H9 (cell line): ENCODE results near the gene STARD10. TPM values are rescaled to one million over a fixed set of nuclear protein-coding genes. Genes with fewer than 3 reads are reported as not detected.

Experiments
- DNase-seq: peaks from one replicate; pipeline ENCODE4 v3.0.0-alpha.2; 2017
- H2AFZ ChIP-seq: one replicate; pipeline ENCODE4 v1.6.1; 2013; ENCODE audit warnings: mild to moderate bottlenecking, low read length, control low read depth, moderate library complexity
- H2AK5ac ChIP-seq: 2 replicates; pipeline ENCODE4 v1.6.1; 2013; ENCODE audit warnings: low read length, control low read depth, mixed read lengths; ENCODE audit not compliant: insufficient read length
- H2BK120ac ChIP-seq: one replicate; pipeline ENCODE4 v1.6.1; 2013; ENCODE audit warnings: low read depth, mild to moderate bottlenecking, low read length, control low read depth, inconsistent platforms; ENCODE audit not compliant: poor library complexity, severe bottlenecking
- H2BK12ac ChIP-seq: 2 replicates; pipeline ENCODE4 v1.6.1; 2013; ENCODE audit warnings: low read length, control low read depth, mixed read lengths, low read depth; ENCODE audit not compliant: insufficient read length
- H2BK15ac ChIP-seq: 2 replicates; pipeline ENCODE4 v1.6.1; 2013; ENCODE audit warnings: low read depth, low read length, control low read depth
- H2BK20ac ChIP-seq: one replicate; pipeline ENCODE4 v1.6.1; 2013; ENCODE audit warnings: low read depth, mild to moderate bottlenecking, low read length, control low read depth, inconsistent platforms; ENCODE audit not compliant: poor library complexity, severe bottlenecking
- H2BK5ac ChIP-seq: 2 replicates; pipeline ENCODE4 v1.6.1; 2013; ENCODE audit warnings: low read length, control low read depth, mixed read lengths; ENCODE audit not compliant: insufficient read length
- H3K14ac ChIP-seq: 2 replicates; pipeline ENCODE4 v1.6.1; 2013; ENCODE audit warnings: low read length, control low read depth; ENCODE audit not compliant: insufficient read depth
- H3K18ac ChIP-seq: 2 replicates; pipeline ENCODE4 v1.6.1; 2013; ENCODE audit warnings: low read depth, mild to moderate bottlenecking, mixed read lengths, low read length, control low read depth; ENCODE audit not compliant: insufficient read length
- H3K23ac ChIP-seq: 2 replicates; pipeline ENCODE4 v1.6.1; 2013; ENCODE audit warnings: low read length, control low read depth, mixed read lengths, low read depth; ENCODE audit not compliant: insufficient read length
- H3K23me2 ChIP-seq: 2 replicates; pipeline ENCODE4 v1.6.1; 2013; ENCODE audit warnings: low read depth, mild to moderate bottlenecking, mixed read lengths, low read length, control low read depth; ENCODE audit not compliant: insufficient read length, poor library complexity, severe bottlenecking
- H3K27ac ChIP-seq: 2 replicates; pipeline ENCODE4 v1.5.1; 2013; ENCODE audit warnings: low read length, control low read depth, mixed read lengths, low read depth; ENCODE audit not compliant: insufficient read length
- H3K27me3 ChIP-seq: 2 replicates; pipeline ENCODE4 v1.6.1; 2013; ENCODE audit warnings: low read length, control low read depth, inconsistent platforms; ENCODE audit not compliant: insufficient read depth
- H3K4ac ChIP-seq: 2 replicates; pipeline ENCODE4 v1.6.1; 2013; ENCODE audit warnings: low read depth, mild to moderate bottlenecking, control low read depth, inconsistent platforms, low read length, moderate library complexity
- H3K4me1 ChIP-seq: 2 replicates; pipeline ENCODE4 v1.6.1; 2013; ENCODE audit warnings: low read length, control low read depth, inconsistent platforms; ENCODE audit not compliant: insufficient read depth
- H3K4me2 ChIP-seq: 2 replicates; pipeline ENCODE4 v1.6.1; 2013; ENCODE audit warnings: low read length, control low read depth, mixed read lengths; ENCODE audit not compliant: insufficient read length, insufficient read depth
- H3K56ac ChIP-seq: 2 replicates; pipeline ENCODE4 v1.6.1; 2013; ENCODE audit warnings: low read depth, mild to moderate bottlenecking, mixed read lengths, low read length, control low read depth; ENCODE audit not compliant: insufficient read length
- H3K79me1 ChIP-seq: 2 replicates; pipeline ENCODE4 v1.6.1; 2013; ENCODE audit warnings: low read depth, mild to moderate bottlenecking, moderate library complexity, low read length, control low read depth, inconsistent platforms; ENCODE audit not compliant: insufficient read depth, poor library complexity, severe bottlenecking
- H3K79me2 ChIP-seq: 2 replicates; pipeline ENCODE4 v1.6.1; 2013; ENCODE audit warnings: low read length, control low read depth, inconsistent platforms; ENCODE audit not compliant: insufficient read depth
- H3K9ac ChIP-seq: 2 replicates; pipeline ENCODE4 v1.6.1; 2013; ENCODE audit warnings: low read length, control low read depth, mixed read lengths; ENCODE audit not compliant: insufficient read length; ENCODE audit errors: extremely low read depth
- H3K9me3 ChIP-seq: one replicate; pipeline ENCODE4 v1.6.1; 2013; ENCODE audit warnings: low read depth, low read length, inconsistent platforms; ENCODE audit not compliant: control insufficient read depth
- H3T11ph ChIP-seq: one replicate; pipeline ENCODE4 v1.6.1; 2013; ENCODE audit warnings: mild to moderate bottlenecking, low read length, control low read depth, inconsistent platforms
- H4K20me1 ChIP-seq: one replicate; pipeline ENCODE4 v1.6.1; 2013; ENCODE audit not compliant: control insufficient read depth, insufficient read length, insufficient read depth
- H4K5ac ChIP-seq: 2 replicates; pipeline ENCODE4 v1.6.1; 2013; ENCODE audit warnings: low read depth, mild to moderate bottlenecking, mixed read lengths, low read length, control low read depth; ENCODE audit not compliant: insufficient read length
- H4K8ac ChIP-seq: replicated peaks from 2 replicates; pipeline ENCODE4 v1.6.1; 2013; ENCODE audit warnings: low read length, control low read depth, mixed read lengths, low read depth; ENCODE audit not compliant: insufficient read length
- H4K91ac ChIP-seq: 2 replicates; pipeline ENCODE4 v1.6.1; 2013; ENCODE audit warnings: low read depth, mild to moderate bottlenecking, moderate library complexity, mixed read lengths, low read length, control low read depth; ENCODE audit not compliant: insufficient read length
- H3K27ac Mint-ChIP-seq, 3 experiments: 2 replicates in 2 of 3; 3 replicates in 1 of 3; pipeline ENCODE4 v1.8.0; 2020 to 2021; ENCODE audit warnings: mixed read lengths in 3 of 3, mild to moderate bottlenecking in 1 of 3, moderate library complexity in 1 of 3
- H3K27me3 Mint-ChIP-seq: 2 replicates; pipeline ENCODE4 v1.8.0; 2021; ENCODE audit warnings: low read depth, mild to moderate bottlenecking, moderate library complexity, mixed read lengths
- H3K36me3 Mint-ChIP-seq, 3 experiments: 2 replicates in 2 of 3; 3 replicates in 1 of 3; pipeline ENCODE4 v1.8.0; 2020 to 2021; ENCODE audit warnings: low read depth in 3 of 3, mixed read lengths in 3 of 3; ENCODE audit not compliant: insufficient read depth in 1 of 3
- H3K4me1 Mint-ChIP-seq, 2 experiments: 2 replicates each; pipeline ENCODE4 v1.8.0; 2020; ENCODE audit warnings: mixed read lengths in 2 of 2
- H3K4me3 Mint-ChIP-seq, 2 experiments: 2 replicates in 1 of 2; 3 replicates in 1 of 2; pipeline ENCODE4 v1.8.0; 2020 to 2021; ENCODE audit warnings: mild to moderate bottlenecking in 2 of 2, mixed read lengths in 2 of 2, moderate library complexity in 1 of 2
- H3K9me3 Mint-ChIP-seq, 2 experiments: 2 replicates in 1 of 2; 3 replicates in 1 of 2; pipeline ENCODE4 v1.8.0; 2020; ENCODE audit warnings: mild to moderate bottlenecking in 2 of 2, mixed read lengths in 2 of 2, moderate library complexity in 1 of 2
- CTCF ChIP-seq: fragments of 200-600 bp; sonication (generic); conservative IDR thresholded peaks from 3 replicates; pipeline ENCODE4 v1.8.0; 2021; ENCODE audit warnings: antibody characterized with exemption, mild to moderate bottlenecking
- WGBS: extraction: QIAGEN DNeasy Blood & Tissue Kit; methylation state at CpG from one replicate; pipeline ENCODE4 v1.1.7; 2013; ENCODE audit warnings: missing lambda C conversion rate, low lambda C conversion rate, mixed read lengths; ENCODE audit not compliant: insufficient read length; ENCODE audit errors: extremely low coverage; 5-methylcytosine and 5-hydroxymethylcytosine counted together
- total RNA-seq: library from RNA; stranded (reverse); gene quantifications from 2 replicates; pipeline ENCODE4 v1.2.1, GENCODE V29; 2021

STARD10 gene
- total RNA-seq, 1 experiment from 2014 or later, result 24.4 TPM

DNA sequence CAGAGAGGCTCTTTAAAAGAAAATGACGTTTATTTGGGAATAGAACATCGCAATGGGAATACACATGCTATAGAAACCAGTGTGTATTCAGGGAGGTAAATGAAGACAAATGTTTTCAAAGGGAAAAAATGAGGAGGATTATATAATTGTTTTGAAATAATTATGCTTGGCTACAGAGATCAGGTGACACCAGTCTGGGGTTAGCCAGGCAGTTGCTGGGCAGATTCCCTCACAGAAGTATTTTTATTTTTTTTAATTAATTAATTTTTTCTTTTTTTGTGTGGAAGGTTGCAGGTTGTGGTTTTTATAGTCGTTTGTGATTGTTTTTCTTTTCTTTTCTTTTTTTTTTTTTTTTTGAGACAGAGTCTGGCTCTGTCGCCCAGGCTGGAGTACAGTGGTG lies 5.6 kb upstream of the STARD10 start:
- no peak overlapping the region for H3K27ac Mint-ChIP-seq
- Histone ChIP-seq H3K14ac (no peak overlapping the region), H3K23ac (no peak overlapping the region), H3K56ac (no peak overlapping the region), H4K20me1 (no peaks in the 10 kb centered on the region), H3K79me2 (no peaks in the 10 kb centered on the region), H3K9me3 (no peaks in the 10 kb centered on the region), H3K79me1 (no peaks in the 10 kb centered on the region), H2AFZ (no peak overlapping the region), H3T11ph (no peak overlapping the region), H2AK5ac (no peak overlapping the region), H2BK12ac (no peak overlapping the region), H3K18ac (no peak overlapping the region), H3K4ac (no peak overlapping the region), H4K8ac (no peak overlapping the region), H4K5ac (no peak overlapping the region), H2BK5ac (no peak overlapping the region), H3K4me2 (no peak overlapping the region), H3K4me1 (no peaks in the 10 kb centered on the region; the same call in 1 of the 2 replicates), H2BK15ac (no peak overlapping the region), H2BK120ac (no peak overlapping the region), H4K91ac (no peak overlapping the region), H3K27ac (no peak overlapping the region), H3K23me2 (no peaks in the 10 kb centered on the region), H2BK20ac (no peak overlapping the region), H3K27me3 (no peaks in the 10 kb centered on the region), H3K9ac (no peak overlapping the region)
- H3K4me3 Mint-ChIP-seq, result no peak overlapping the region
- H3K27me3 Mint-ChIP-seq, result no peaks in the 10 kb centered on the region
- no peak for TF ChIP-seq CTCF
- DNase-seq, result no peak
- peaks cover 15 to 17% of the 10 kb centered on the region in 2 experiments for H3K4me1 Mint-ChIP-seq
- no peaks in the 10 kb centered on the region for H3K36me3 Mint-ChIP-seq
- no peaks in the 10 kb centered on the region for H3K9me3 Mint-ChIP-seq
- WGBS, result no CpG with 5 or more reads among the region's 4 CpGs
